Measurements from ENCODE around the gene SIRPA. TPM values are rescaled to one million over a fixed set of nuclear protein-coding genes. Genes with fewer than 3 reads are reported as not detected.
A peak's percentile ranks its signal among the peaks of the same experiment; 100 is the strongest.

Gene SIRPA
- total and polyA plus RNA-seq, 3 donors from 2014 or later, result 18.4 to 25.7 (median 21.0) TPM

- Histone ChIP-seq H3K4me1 (peaks cover 12% of the 10 kb centered on the region), H3K9me3 (no peaks in the 10 kb centered on the region), H3K27me3 (no peaks in the 10 kb centered on the region), H3K4me3 (no peak overlapping the region), H3K36me3 (ENCODE audit: low read depth, missing control alignments) (no peaks in the 10 kb centered on the region), H3K27ac (no peak overlapping the region)
- TF ChIP-seq POLR2A (IDR thresholded peaks at IDR 0.05), result no peak
- TF ChIP-seq, protein P1, sequence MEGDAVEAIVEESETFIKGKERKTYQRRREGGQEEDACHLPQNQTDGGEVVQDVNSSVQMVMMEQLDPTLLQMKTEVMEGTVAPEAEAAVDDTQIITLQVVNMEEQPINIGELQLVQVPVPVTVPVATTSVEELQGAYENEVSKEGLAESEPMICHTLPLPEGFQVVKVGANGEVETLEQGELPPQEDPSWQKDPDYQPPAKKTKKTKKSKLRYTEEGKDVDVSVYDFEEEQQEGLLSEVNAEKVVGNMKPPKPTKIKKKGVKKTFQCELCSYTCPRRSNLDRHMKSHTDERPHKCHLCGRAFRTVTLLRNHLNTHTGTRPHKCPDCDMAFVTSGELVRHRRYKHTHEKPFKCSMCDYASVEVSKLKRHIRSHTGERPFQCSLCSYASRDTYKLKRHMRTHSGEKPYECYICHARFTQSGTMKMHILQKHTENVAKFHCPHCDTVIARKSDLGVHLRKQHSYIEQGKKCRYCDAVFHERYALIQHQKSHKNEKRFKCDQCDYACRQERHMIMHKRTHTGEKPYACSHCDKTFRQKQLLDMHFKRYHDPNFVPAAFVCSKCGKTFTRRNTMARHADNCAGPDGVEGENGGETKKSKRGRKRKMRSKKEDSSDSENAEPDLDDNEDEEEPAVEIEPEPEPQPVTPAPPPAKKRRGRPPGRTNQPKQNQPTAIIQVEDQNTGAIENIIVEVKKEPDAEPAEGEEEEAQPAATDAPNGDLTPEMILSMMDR (IDR thresholded peaks at IDR 0.05), result no peak
- no peak for DNase-seq
- intact Hi-C loops (cut with DNase I; ENCODE audit: low total_unique reads), result no loop called here
- WGBS, 2 donors, result 41 to 63% methylated on average over 7 of the region's 7 CpGs
These were observed 51.2 kb downstream of the SIRPA start for GRCh38 chr20:1946442-1946761.

GRCh38 chr20:1946762-1947534 lies 51.7 kb downstream of the SIRPA start:
- peak; percentile 47 for DNase-seq
- H3K36me3 ChIP-seq (ENCODE audit: low read depth, missing control alignments), result no peaks in the 10 kb centered on the region
- no peaks in the 10 kb centered on the region for H3K27me3 ChIP-seq
- H3K9me3 ChIP-seq, result no peaks in the 10 kb centered on the region
- 5 to 8% methylated on average over 19 to 39 of the region's 39 CpGs for WGBS, 2 donors
- H3K4me1 ChIP-seq, result peaks cover 12% of the 10 kb centered on the region
- TF ChIP-seq, protein P1 (IDR thresholded peaks at IDR 0.05), result no peak
- no peak for TF ChIP-seq POLR2A (IDR thresholded peaks at IDR 0.05)
- peak overlapping the region; percentile 12 to 46 for H3K4me3 ChIP-seq
- intact Hi-C loops (cut with DNase I; ENCODE audit: low total_unique reads), result no loop called here
- H3K27ac ChIP-seq, result peak overlapping the region in 1 of 2 donors; percentile 21

- TF ChIP-seq, protein P1 (IDR thresholded peaks at IDR 0.05), result no peak
- no peak for TF ChIP-seq POLR2A (IDR thresholded peaks at IDR 0.05)
- DNase-seq, result no peak
- Histone ChIP-seq H3K27ac (no peak overlapping the region), H3K4me3 (peak overlapping the region in 1 of 2 donors; percentile 46), H3K9me3 (no peaks in the 10 kb centered on the region), H3K36me3 (ENCODE audit: low read depth, missing control alignments) (no peaks in the 10 kb centered on the region), H3K27me3 (no peaks in the 10 kb centered on the region), H3K4me1 (peaks cover 12% of the 10 kb centered on the region)
- 42 to 70% methylated on average over 4 to 14 of the region's 14 CpGs for WGBS, 2 donors
- intact Hi-C loops (cut with DNase I; ENCODE audit: low total_unique reads), result no loop called here
These were observed 52.3 kb downstream of the SIRPA start for GRCh38 chr20:1947535-1947846.

GRCh38 chr20:1949347-1950100 lies 54.3 kb downstream of the SIRPA start:
- Histone ChIP-seq H3K27me3 (no peaks in the 10 kb centered on the region), H3K4me1 (peaks cover 12% of the 10 kb centered on the region), H3K36me3 (ENCODE audit: low read depth, missing control alignments) (no peaks in the 10 kb centered on the region), H3K27ac (no peak overlapping the region), H3K4me3 (no peak overlapping the region), H3K9me3 (no peaks in the 10 kb centered on the region)
- no peak for DNase-seq
- TF ChIP-seq POLR2A (IDR thresholded peaks at IDR 0.05), result no peak
- TF ChIP-seq, protein P1 (IDR thresholded peaks at IDR 0.05), result no peak
- 40 to 53% methylated on average over 2 of the region's 2 CpGs for WGBS, 2 donors
- intact Hi-C loops (cut with DNase I; ENCODE audit: low total_unique reads), result no loop called here
